Keratinocyte (primary cell): ENCODE results near the gene CERK. TPM values are rescaled to one million over a fixed set of nuclear protein-coding genes. Genes with fewer than 3 reads are reported as not detected.

Experiments
- DNase-seq: peaks from one replicate; pipeline ENCODE4 v3.0.0-alpha.2; 2011; ENCODE audit warnings: low read depth, missing footprints, low spot score
- FAIRE-seq: peaks from 2 replicates; lab custom pipeline; 2011; peaks lifted over from hg19 to GRCh38; lab: Jason Lieb, UNC
- H2AFZ ChIP-seq: 2 replicates; pipeline ENCODE4 v1.6.0; 2012; ENCODE audit warnings: low read length, control low read depth, inconsistent platforms; ENCODE audit not compliant: control insufficient read depth
- H3K27ac ChIP-seq: 2 replicates; pipeline ENCODE4 v1.5.1; 2011; ENCODE audit warnings: low read length; ENCODE audit not compliant: control insufficient read depth, insufficient read depth
- H3K27me3 ChIP-seq: 3 replicates; pipeline ENCODE4 v1.6.0; 2011; ENCODE audit warnings: low read length; ENCODE audit not compliant: control insufficient read depth, insufficient read depth; ENCODE audit errors: extremely low read depth
- H3K36me3 ChIP-seq, 2 experiments: 2 replicates in 1 of 2; 3 replicates in 1 of 2; pipeline ENCODE4 v1.5.1; 2011; ENCODE audit warnings: low read length in 2 of 2, mild to moderate bottlenecking in 1 of 2; ENCODE audit not compliant: control insufficient read depth in 2 of 2, insufficient read depth in 2 of 2; ENCODE audit errors: extremely low read depth in 1 of 2
- H3K4me1 ChIP-seq: 3 replicates; pipeline ENCODE4 v1.5.1; 2011; ENCODE audit warnings: low read length; ENCODE audit not compliant: control insufficient read depth, insufficient read depth; ENCODE audit errors: extremely low read depth
- H3K4me2 ChIP-seq: 3 replicates; pipeline ENCODE4 v1.6.0; 2011; ENCODE audit warnings: low read depth, low read length; ENCODE audit not compliant: control insufficient read depth, insufficient read depth; ENCODE audit errors: extremely low read depth
- H3K4me3 ChIP-seq, 3 experiments: fragments of 200-600 bp in 1 of 3; sonication (generic) in 1 of 3; 2 replicates in 2 of 3; 3 replicates in 1 of 3; pipeline ENCODE4 v1.5.1; 2011 to 2016; ENCODE audit warnings: low read length in 3 of 3, mild to moderate bottlenecking in 3 of 3, control low read depth in 2 of 3, inconsistent platforms in 1 of 3, low read depth in 1 of 3, mixed read lengths in 1 of 3, mixed run types in 1 of 3, moderate library complexity in 1 of 3; ENCODE audit not compliant: control insufficient read depth in 2 of 3, insufficient read depth in 2 of 3; ENCODE audit errors: extremely low read depth in 1 of 3
- H3K79me2 ChIP-seq: 2 replicates; pipeline ENCODE4 v1.6.0; 2012; ENCODE audit warnings: low read length; ENCODE audit not compliant: control insufficient read depth, insufficient read depth
- H3K9ac ChIP-seq: 3 replicates; pipeline ENCODE4 v1.6.0; 2011; ENCODE audit warnings: low read length; ENCODE audit not compliant: control insufficient read depth, insufficient read depth; ENCODE audit errors: extremely low read depth
- H3K9me1 ChIP-seq: 3 replicates; pipeline ENCODE4 v1.6.0; 2011; ENCODE audit warnings: low read length; ENCODE audit not compliant: control insufficient read depth, insufficient read depth; ENCODE audit errors: extremely low read depth
- H3K9me3 ChIP-seq: 2 replicates; pipeline ENCODE4 v1.5.1; 2012; ENCODE audit warnings: low read depth, low read length; ENCODE audit not compliant: control insufficient read depth
- H4K20me1 ChIP-seq: 3 replicates; pipeline ENCODE4 v1.6.0; 2011; ENCODE audit warnings: low read length; ENCODE audit not compliant: control insufficient read depth, insufficient read depth; ENCODE audit errors: extremely low read depth
- CTCF ChIP-seq, 3 experiments: IDR thresholded peaks in 1 of 3; conservative IDR thresholded peaks in 1 of 3; optimal IDR thresholded peaks in 1 of 3; 2 replicates in 2 of 3; 3 replicates in 1 of 3; pipeline versions ENCODE3 to v1.5.1; 2011; ENCODE audit warnings: low read length in 3 of 3, mild to moderate bottlenecking in 3 of 3, moderate library complexity in 2 of 3, control low read depth in 1 of 3, inconsistent platforms in 1 of 3; ENCODE audit not compliant: insufficient read depth in 2 of 3; ENCODE audit errors: extremely low read depth in 1 of 3
- EZH2 ChIP-seq: IDR thresholded peaks from one replicate; pipeline ENCODE4 v1.6.1; 2012; ENCODE audit warnings: inconsistent platforms, mild to moderate bottlenecking, low read length, moderate library complexity
- dilution Hi-C: fragments of 300-500 bp; cut with MboI; formaldehyde crosslinking; loops from one replicate; pipeline ENCODE4 v1.7.0; 2020; ENCODE audit warnings: low sequenced_read_pairs; ENCODE audit not compliant: extremely low pct_ligation_motif_present
- polyA plus RNA-seq, 5 experiments: library from polyadenylated mRNA; depleted of rRNA in 3 of 5; stranded (reverse) in 3 of 5; stranded (forward) in 1 of 5; unstranded in 1 of 5; fragments of >200 nt; gene quantifications; 1 replicate in 1 of 5; 2 replicates in 3 of 5; 3 replicates in 1 of 5; pipeline versions ENCODE4 v1.2.1 to v1.2.3, GENCODE V29; 2011 to 2012; ENCODE audit warnings: missing spikeins in 2 of 5, low read depth in 1 of 5, low replicate concordance in 1 of 5

CERK gene
- polyA plus RNA-seq, 1 donor (not counting 4 experiments of a cell fraction or from before 2014, with no cell fraction given): 11.9 TPM

GRCh38 chr22:46757104-46757503, 19.1 kb upstream of the CERK start:
- Histone ChIP-seq H3K27ac (no peak overlapping the region), H3K4me3 (no peak overlapping the region), H3K4me1 (peaks cover 19% of the 10 kb centered on the region), H2AFZ (no peak overlapping the region), H3K4me2 (no peak overlapping the region), H3K36me3 (peaks cover 0 to 1% of the 10 kb centered on the region in 2 experiments), H3K9ac (no peak overlapping the region), H3K9me3 (no peaks in the 10 kb centered on the region), H3K27me3 (no peaks in the 10 kb centered on the region), H4K20me1 (no peaks in the 10 kb centered on the region), H3K9me1 (no peaks in the 10 kb centered on the region), H3K79me2 (peaks cover 7% of the 10 kb centered on the region)
- TF ChIP-seq EZH2 (no peak), CTCF (optimal IDR thresholded peaks at IDR 0.05 in 1 of 3, IDR thresholded peaks at IDR 0.05 in 1 of 3, conservative IDR thresholded peaks at IDR 0.05 in 1 of 3; ENCODE audit: extremely low read depth in 1 of 3, insufficient read depth in 2 of 3, low read length in 3 of 3) (no peak)
- dilution Hi-C loops: no loop called here
- no peak for DNase-seq
- FAIRE-seq: no peak

GRCh38 chr22:46756097-46756496, 18.0 kb upstream of the CERK start:
- H3K4me2 ChIP-seq: no peak overlapping the region
- no peak overlapping the region for H3K27ac ChIP-seq
- DNase-seq (no peak), FAIRE-seq (no peak)
- H3K9ac ChIP-seq: no peak overlapping the region
- H4K20me1 ChIP-seq: no peaks in the 10 kb centered on the region
- peaks cover 0 to under 1% of the 10 kb centered on the region in 2 experiments for H3K36me3 ChIP-seq
- no peaks in the 10 kb centered on the region for H3K27me3 ChIP-seq
- peaks cover 14% of the 10 kb centered on the region for H3K4me1 ChIP-seq
- no peak overlapping the region for H2AFZ ChIP-seq
- TF ChIP-seq CTCF (optimal IDR thresholded peaks at IDR 0.05 in 1 of 3, IDR thresholded peaks at IDR 0.05 in 1 of 3, conservative IDR thresholded peaks at IDR 0.05 in 1 of 3; ENCODE audit: extremely low read depth in 1 of 3, insufficient read depth in 2 of 3, low read length in 3 of 3): no peak
- no peak for TF ChIP-seq EZH2
- no peaks in the 10 kb centered on the region for H3K9me1 ChIP-seq
- H3K4me3 ChIP-seq: no peak overlapping the region
- no peaks in the 10 kb centered on the region for H3K79me2 ChIP-seq
- dilution Hi-C loops: no loop called here
- H3K9me3 ChIP-seq: no peaks in the 10 kb centered on the region
